ENCODE data around the gene PAK2.
"Not testable (repeated sequence)": the region's sequence is repeated elsewhere in the genome, so short reads cannot be mapped to it uniquely, and the experiment has no call there.

Gene PAK2

GRCh38 chr3:196788528-196788927, 48.9 kb downstream of the PAK2 start:
- no peak for DNase-seq

- no peak for DNase-seq
Observed at GRCh38 chr3:196789885-196790359, 50.3 kb downstream of the PAK2 start.

- no peak for DNase-seq
Observed at GRCh38 chr3:196790636-196791035, 51.0 kb downstream of the PAK2 start.

GRCh38 chr3:196792771-196793170, 53.1 kb downstream of the PAK2 start:
- no peak for DNase-seq

- no peak for DNase-seq
Observed at GRCh38 chr3:196793246-196793645, 53.6 kb downstream of the PAK2 start.

- DNase-seq: no peak
Observed at GRCh38 chr3:196794467-196794866, 54.8 kb downstream of the PAK2 start.

- no peak for DNase-seq
Observed at GRCh38 chr3:196796317-196796716, 56.7 kb downstream of the PAK2 start.

- no peak for DNase-seq
Observed at GRCh38 chr3:196800742-196801434, 61.2 kb downstream of the PAK2 start.

- DNase-seq: no peak
Observed at GRCh38 chr3:196803891-196804468, 64.3 kb downstream of the PAK2 start.

- no peak for DNase-seq
Observed at GRCh38 chr3:196804773-196805172, 65.1 kb downstream of the PAK2 start.

- no peak for DNase-seq
Observed at GRCh38 chr3:196810963-196811581, 71.4 kb downstream of the PAK2 start.

- DNase-seq: no peak
Observed at GRCh38 chr3:196812853-196813252, 73.2 kb downstream of the PAK2 start.

- DNase-seq: peak; percentile 60
Observed at GRCh38 chr3:196813903-196814302, 74.2 kb downstream of the PAK2 start.

- no peak for DNase-seq
Observed at GRCh38 chr3:196821806-196822355, 82.2 kb downstream of the PAK2 start.

GRCh38 chr3:196829651-196830050, 90.0 kb downstream of the PAK2 start:
- not testable (repeated sequence) for DNase-seq

- DNase-seq: no peak
Observed at GRCh38 chr3:196835086-196835485, 95.4 kb downstream of the PAK2 start.

- not testable (repeated sequence) for DNase-seq
Observed at GRCh38 chr3:196836626-196837025, 97.0 kb downstream of the PAK2 start.

GRCh38 chr3:196837819-196838420, 98.3 kb downstream of the PAK2 start:
- DNase-seq: peak; percentile 77

- not testable (repeated sequence) for DNase-seq
Observed at GRCh38 chr3:196839351-196839750, 99.7 kb downstream of the PAK2 start.

- DNase-seq: peak; percentile 91
Observed at GRCh38 chr3:196842567-196843434, 103.1 kb downstream of the PAK2 start.

GRCh38 chr3:196843435-196844110, 103.9 kb downstream of the PAK2 start:
- DNase-seq: peak; percentile 1

All from OCI-M1 (cell line).